ENCODE measurements around the gene CXorf65. TPM values are rescaled to one million over a fixed set of nuclear protein-coding genes. Genes with fewer than 3 reads are reported as not detected.
A peak's percentile ranks its signal among the peaks of the same experiment; 100 is the strongest.

Gene CXorf65
- total RNA-seq, 6 donors from 2014 or later: 1.0 to 3.6 (median 3.3) TPM; not detected in 3

DNA sequence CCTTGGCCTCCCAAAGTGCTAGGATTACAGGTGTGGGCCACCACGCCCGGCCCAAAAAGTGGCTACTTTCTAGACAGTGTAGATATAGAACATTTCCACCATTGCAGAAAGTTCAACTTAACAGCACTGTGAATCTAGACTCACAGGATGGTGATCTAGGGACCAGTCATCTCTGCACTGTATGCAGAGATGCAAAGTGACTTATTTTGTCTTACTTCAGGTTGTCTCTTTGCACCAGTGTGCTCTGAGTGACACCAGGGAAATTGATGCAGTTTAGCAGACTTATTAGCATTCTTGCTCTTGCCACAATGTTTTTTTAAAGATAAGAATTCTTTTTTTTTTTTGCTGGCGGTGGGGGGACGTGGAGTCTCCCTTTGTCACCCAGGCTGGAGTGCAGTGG, 23.7 kb downstream of the CXorf65 start:
- H3K27ac ChIP-seq: no peak overlapping the region
- H3K4me1 ChIP-seq: no peaks in the 10 kb centered on the region
- DNase-seq: no peak
- no peak overlapping the region for H3K4me3 ChIP-seq
- no peaks in the 10 kb centered on the region for H3K36me3 ChIP-seq
- H3K9me3 ChIP-seq: no peaks in the 10 kb centered on the region
- no peak for ATAC-seq (ENCODE audit: low FRiP score in 2 of 2)
- no peak for TF ChIP-seq POLR2AphosphoS5 (IDR thresholded peaks at IDR 0.05)
- TF ChIP-seq, protein P1, sequence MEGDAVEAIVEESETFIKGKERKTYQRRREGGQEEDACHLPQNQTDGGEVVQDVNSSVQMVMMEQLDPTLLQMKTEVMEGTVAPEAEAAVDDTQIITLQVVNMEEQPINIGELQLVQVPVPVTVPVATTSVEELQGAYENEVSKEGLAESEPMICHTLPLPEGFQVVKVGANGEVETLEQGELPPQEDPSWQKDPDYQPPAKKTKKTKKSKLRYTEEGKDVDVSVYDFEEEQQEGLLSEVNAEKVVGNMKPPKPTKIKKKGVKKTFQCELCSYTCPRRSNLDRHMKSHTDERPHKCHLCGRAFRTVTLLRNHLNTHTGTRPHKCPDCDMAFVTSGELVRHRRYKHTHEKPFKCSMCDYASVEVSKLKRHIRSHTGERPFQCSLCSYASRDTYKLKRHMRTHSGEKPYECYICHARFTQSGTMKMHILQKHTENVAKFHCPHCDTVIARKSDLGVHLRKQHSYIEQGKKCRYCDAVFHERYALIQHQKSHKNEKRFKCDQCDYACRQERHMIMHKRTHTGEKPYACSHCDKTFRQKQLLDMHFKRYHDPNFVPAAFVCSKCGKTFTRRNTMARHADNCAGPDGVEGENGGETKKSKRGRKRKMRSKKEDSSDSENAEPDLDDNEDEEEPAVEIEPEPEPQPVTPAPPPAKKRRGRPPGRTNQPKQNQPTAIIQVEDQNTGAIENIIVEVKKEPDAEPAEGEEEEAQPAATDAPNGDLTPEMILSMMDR (IDR thresholded peaks at IDR 0.05): no peak
- TF ChIP-seq EP300 (IDR thresholded peaks at IDR 0.05): no peak
- 73 to 79% methylated on average over 3 to 4 of the region's 4 CpGs for WGBS, 2 donors
- no peaks in the 10 kb centered on the region for H3K27me3 ChIP-seq

GRCh38 chrX:71082124-71082647, 24.4 kb downstream of the CXorf65 start:
- WGBS, 2 donors: 82 to 93% methylated on average over 5 of the region's 5 CpGs
- no peaks in the 10 kb centered on the region for H3K4me1 ChIP-seq
- no peak for ATAC-seq (ENCODE audit: low FRiP score in 2 of 2)
- DNase-seq: no peak
- no peak overlapping the region for H3K4me3 ChIP-seq
- H3K27me3 ChIP-seq: no peaks in the 10 kb centered on the region
- H3K36me3 ChIP-seq: no peaks in the 10 kb centered on the region
- TF ChIP-seq POLR2A (IDR thresholded peaks at IDR 0.05) (no peak), EP300 (IDR thresholded peaks at IDR 0.05) (no peak)
- H3K27ac ChIP-seq: no peak overlapping the region
- no peaks in the 10 kb centered on the region for H3K9me3 ChIP-seq

- 47 to 52% methylated on average over 3 of the region's 3 CpGs for WGBS, 2 donors
- no peaks in the 10 kb centered on the region for H3K27me3 ChIP-seq
- no peak for ATAC-seq (ENCODE audit: low FRiP score in 2 of 2)
- no peaks in the 10 kb centered on the region for H3K4me1 ChIP-seq
- no peaks in the 10 kb centered on the region for H3K9me3 ChIP-seq
- DNase-seq: no peak
- no peaks in the 10 kb centered on the region for H3K36me3 ChIP-seq
- H3K27ac ChIP-seq: no peak overlapping the region
- TF ChIP-seq EP300 (IDR thresholded peaks at IDR 0.05): no peak
- TF ChIP-seq POLR2AphosphoS5 (IDR thresholded peaks at IDR 0.05): no peak
- TF ChIP-seq, protein P1 (IDR thresholded peaks at IDR 0.05): no peak
- TF ChIP-seq POLR2A (IDR thresholded peaks at IDR 0.05): no peak
- no peak overlapping the region for H3K4me3 ChIP-seq
Observed at GRCh38 chrX:71081330-71082123, 25.0 kb downstream of the CXorf65 start.

DNA sequence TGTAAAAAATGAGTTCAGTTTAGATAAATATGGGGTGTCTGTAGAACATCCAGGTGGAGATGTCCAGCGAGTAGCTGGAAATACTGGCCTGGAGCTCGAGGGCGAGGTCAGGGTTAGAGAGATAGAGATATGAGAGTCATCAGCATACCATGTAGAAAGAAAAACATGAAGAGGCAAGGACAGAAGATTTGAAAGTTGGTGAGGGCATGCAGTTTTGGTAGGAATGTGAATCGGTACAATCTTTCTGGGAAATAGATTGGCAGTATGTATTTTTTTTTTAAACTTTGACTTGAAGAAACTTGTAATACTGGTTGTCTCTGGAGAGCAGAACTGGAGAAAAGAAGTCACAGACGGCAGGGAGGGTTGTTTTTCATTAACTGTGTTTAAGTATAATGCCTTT, 36.0 kb downstream of the CXorf65 start:
- Histone ChIP-seq H3K9me3 (no peaks in the 10 kb centered on the region), H3K27ac (no peak overlapping the region), H3K4me3 (no peak overlapping the region), H3K36me3 (no peaks in the 10 kb centered on the region), H3K27me3 (no peaks in the 10 kb centered on the region), H3K4me1 (peaks cover 0 to 7% (median 2%) of the 10 kb centered on the region in 4 donors)
- TF ChIP-seq, protein P1 (IDR thresholded peaks at IDR 0.05): no peak
- TF ChIP-seq POLR2AphosphoS5 (IDR thresholded peaks at IDR 0.05): no peak
- no peak for TF ChIP-seq EP300 (IDR thresholded peaks at IDR 0.05)
- TF ChIP-seq POLR2A (IDR thresholded peaks at IDR 0.05): no peak
- no peak for ATAC-seq (ENCODE audit: low FRiP score in 2 of 2)
- WGBS, 2 donors: 73 to 83% methylated on average over 5 of the region's 5 CpGs
- no peak for DNase-seq

GRCh38 chrX:71068044-71068918, 38.3 kb downstream of the CXorf65 start, which contains the start of gene SNX12:
Gene SNX12 (minus strand): TSS chrX:71068334. CDS start chrX:71068306, 28 bp downstream.
- DNase-seq (peak; percentile 92 to 96), ATAC-seq (ENCODE audit: low FRiP score in 2 of 2) (peak; percentile 100)
- peak within 1 kb of the TSS; percentile 47 to 79 (median 61) for H3K4me3 ChIP-seq
- H3K9me3 ChIP-seq: no peaks in the 10 kb centered on the region
- peak in 1 of 2 donors; percentile 80 for TF ChIP-seq POLR2AphosphoS5 (IDR thresholded peaks at IDR 0.05)
- TF ChIP-seq, protein P1 (IDR thresholded peaks at IDR 0.05): peak in 4 of 6 experiments; percentile 52 to 79 (median 73)
- TF ChIP-seq EP300 (IDR thresholded peaks at IDR 0.05): peak in 1 of 4 donors; percentile 12
- TF ChIP-seq POLR2A (IDR thresholded peaks at IDR 0.05): peak in 1 of 4 donors; percentile 75
- WGBS, 2 donors: 1 to 42% methylated on average over 18 to 63 of the region's 73 CpGs
- peaks cover 0 to 7% (median 2%) of the 10 kb centered on the region in 4 donors for H3K4me1 ChIP-seq
- no peaks in the 10 kb centered on the region for H3K27me3 ChIP-seq
- peak within 1 kb of the TSS; percentile 70 to 89 (median 85) for H3K27ac ChIP-seq
- no peaks in the 10 kb centered on the region for H3K36me3 ChIP-seq

Data from upper lobe of left lung (tissue), 6 donors.